Measurements from ENCODE around the gene ANKEF1.

DNA sequence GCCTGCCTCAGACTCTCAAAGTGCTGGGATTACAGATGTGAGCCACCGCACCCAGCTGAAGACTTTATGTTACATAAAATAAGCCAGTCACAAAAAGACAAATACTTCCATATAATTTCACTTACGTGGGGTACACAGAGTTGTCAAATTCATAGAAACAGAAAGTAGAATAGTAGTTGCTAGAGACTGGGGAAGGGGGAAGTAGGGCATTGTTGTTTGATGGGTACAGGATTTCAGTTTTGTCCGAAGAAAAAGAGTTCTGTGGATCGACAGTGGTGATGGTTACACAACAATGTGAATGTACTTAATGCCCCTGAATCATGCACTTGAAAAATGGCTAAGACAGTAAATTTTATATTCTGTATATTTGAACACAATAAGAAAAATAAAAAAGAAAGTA lies 41.6 kb upstream of the ANKEF1 start:
- TF ChIP-seq CTCF (IDR thresholded peaks at IDR 0.05) (no peak), POLR2A (IDR thresholded peaks at IDR 0.05) (no peak)
